NCI-H82 (cell line): ENCODE measurements around the gene DNAJB13.
A peak's percentile ranks its signal among the peaks of the same experiment; 100 is the strongest.

Source experiments
- DNase-seq: peaks from one replicate; lab custom pipeline; 2025; lab: John Stamatoyannopoulos, UW

DNAJB13 gene

DNA sequence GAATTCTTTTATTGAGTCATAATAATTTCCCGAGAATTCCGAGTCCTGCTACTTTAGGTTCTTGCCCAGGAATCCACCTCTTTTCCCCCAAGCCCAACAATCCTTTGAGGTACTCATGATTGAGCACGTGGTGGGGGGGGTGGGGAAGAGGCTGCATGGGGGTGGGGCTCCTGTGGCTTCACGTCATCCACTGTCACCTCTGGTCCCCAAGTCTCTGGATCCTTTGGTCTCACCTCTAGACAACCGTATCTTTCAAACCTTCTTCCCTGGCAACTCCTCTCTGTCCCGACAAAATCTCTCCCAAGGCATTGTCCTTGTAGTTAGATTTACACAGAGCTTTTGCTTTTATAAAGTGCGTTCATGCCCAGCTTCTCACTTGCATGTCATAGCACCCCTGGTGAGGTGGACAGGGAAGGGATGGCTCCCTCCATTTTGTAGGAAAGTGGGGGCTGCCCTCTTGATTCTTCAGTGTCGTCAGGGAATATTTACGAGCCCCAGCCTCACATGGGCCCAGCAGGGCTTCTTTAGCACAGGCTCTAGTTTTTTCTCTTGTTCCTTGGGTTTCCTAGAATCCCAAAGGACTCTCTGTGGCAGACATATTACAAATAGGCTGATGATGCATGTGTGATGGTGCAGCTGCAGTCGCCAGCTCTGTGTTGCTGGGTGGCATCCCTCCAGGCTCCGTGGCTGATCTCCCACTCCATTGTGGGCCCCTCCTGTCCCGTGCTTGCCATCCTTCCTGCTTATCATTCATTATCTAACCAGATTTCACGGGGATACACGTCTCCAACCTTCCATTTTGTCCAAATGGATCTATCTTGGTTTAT, 49.7 kb downstream of the DNAJB13 start:
- no peak for DNase-seq

DNA sequence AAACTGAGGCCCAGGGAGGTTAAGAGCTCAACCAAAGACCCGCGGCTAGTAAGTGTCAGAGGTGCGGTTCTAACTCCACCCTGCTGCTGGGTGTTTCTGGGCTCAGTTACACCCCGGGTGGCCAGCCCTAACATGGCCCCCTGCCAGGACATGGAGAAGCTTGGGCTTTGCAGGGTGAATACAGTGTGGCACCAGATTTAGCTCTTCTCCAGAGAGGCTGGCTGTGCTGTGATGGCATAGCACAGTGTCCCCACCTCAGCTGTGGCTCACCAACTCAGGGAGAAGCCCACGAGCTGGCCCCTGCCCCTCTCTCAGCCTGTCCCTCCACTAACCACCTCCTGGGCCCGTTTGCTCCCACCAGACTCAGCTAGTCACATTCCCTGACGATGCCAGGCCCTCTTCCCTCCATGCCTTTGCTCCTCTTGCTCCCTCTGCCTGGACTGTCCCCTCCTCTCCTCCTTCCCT, 51.0 kb downstream of the DNAJB13 start:
- no peak for DNase-seq

DNA sequence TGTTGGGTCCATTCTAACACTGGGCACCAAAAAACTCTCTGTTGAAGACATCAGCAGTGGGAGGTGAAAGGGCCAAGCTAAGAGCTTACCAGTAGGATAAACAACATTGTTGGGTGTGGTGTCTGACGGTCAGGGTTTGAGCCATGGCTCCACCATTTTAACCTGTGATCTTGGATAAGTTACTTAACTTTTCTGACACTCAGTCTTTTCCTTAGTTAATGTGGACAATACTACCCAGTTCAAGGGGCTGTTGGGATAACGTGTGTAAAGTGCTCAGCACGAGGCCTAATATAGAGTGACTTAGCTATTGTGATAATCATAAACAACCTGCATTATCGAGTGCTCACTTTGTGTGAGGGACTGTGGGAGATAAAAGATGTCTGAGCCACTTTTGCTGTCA, 52.0 kb downstream of the DNAJB13 start:
- no peak for DNase-seq

DNA sequence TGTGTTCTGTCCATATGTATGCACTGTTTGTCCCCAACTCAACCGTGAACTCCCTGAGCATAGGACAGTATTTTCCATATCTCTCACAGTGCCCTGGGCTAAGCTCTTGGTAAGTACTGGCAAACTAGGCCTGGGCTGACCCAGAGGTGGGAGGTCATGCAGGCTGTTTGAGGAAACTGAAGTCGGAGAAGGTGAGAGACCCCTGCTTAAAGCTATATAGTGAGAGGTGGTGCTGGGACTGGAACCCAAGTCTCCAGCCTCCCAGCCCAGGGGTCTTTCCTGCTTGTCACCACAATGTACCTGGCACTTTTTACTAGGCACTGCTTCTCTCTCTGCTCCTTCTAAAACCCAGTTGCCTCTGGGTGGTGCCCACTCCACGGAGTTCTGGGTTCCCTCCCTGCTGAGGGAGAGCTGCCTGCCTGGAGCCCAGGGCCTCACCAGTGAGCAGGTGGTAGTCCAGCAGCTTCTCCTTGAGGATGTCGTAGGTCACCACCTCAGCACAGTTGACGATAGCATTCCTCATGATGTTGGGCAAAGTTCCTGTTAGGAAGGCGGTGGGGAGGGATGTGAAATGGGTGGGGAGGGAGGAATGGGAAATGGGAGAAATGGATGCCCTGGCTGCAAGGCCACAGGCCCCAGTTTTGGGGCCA, 53.3 kb downstream of the DNAJB13 start:
- no peak for DNase-seq

DNA sequence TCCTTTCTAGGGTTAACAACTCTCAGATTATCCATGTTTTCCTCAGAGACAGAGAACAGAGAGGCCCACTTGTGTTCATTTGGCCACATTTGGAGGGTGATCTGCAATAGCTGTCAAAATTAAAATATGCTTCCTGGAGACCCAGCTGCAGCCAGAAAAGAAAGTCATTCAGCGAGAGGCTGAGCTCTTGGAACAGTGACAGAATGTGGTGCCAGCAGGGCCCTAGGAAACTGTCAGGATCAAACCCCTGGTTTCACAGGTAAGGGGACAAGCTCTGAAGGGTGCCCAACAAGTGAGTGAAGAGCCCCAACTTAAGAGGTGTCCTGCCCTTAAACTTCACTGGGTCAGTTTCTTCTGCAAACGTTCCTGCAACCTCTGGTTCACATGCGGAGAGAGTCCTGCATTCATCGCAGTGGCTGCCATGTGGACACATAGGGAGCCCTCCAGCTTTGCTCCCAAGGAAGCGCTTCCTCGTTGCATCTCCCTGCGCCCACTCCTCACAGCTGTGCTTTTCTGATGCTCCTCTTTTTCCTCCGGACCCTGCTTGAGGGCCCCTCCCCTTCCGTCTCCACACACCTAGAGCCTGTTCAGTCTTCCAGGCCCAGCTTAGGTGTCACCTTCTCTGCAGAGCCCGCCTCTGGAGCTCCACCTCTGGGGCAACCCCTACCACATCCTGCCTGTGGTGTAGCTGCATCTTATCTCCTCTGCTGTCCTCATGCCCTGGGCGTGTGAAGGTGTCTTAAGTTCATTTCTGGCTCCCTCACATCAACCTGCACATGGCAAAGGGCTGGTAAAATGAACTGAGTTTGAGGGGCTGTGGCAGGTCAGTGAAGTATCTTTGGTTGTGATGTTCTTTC, 54.2 kb downstream of the DNAJB13 start:
- no peak for DNase-seq

DNA sequence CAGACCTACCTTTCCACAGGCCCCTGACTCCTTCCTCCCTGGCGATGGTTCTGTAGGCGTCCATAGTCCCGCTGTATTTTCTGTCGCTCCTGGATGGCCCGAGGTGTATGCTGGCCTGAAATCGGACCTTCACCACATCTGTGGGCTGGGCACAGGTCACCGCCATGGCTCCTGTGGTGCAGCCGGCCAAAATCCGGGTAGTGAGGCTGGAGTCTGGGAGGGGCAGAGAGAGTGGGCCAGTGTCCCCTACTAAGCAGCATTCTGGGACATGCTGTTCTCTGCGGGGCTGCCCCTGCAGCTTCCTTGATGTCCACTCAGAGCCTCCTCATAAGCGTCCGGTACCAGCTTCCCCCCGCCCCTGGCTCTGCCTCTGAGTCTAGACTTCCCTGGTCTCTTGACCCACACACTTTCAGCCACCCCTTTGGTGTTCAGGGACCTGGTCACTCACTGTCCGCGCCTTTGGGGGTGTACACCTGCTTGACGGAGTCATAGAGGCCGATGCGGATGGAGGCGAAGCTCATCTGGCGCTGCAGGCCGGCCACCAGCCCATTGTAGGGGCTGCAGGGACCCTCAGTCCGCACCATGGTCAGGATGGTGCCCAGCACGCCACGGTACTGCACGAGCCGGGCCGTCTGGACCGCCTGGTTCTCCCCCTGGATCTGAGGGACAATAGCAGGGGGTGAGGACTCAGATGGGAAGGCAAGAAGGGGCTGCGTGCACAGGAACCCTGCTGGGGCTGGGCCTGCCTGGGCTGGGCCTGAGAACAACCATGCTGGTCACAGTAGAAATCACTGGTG, 55.1 kb downstream of the DNAJB13 start:
- DNase-seq: no peak

DNA sequence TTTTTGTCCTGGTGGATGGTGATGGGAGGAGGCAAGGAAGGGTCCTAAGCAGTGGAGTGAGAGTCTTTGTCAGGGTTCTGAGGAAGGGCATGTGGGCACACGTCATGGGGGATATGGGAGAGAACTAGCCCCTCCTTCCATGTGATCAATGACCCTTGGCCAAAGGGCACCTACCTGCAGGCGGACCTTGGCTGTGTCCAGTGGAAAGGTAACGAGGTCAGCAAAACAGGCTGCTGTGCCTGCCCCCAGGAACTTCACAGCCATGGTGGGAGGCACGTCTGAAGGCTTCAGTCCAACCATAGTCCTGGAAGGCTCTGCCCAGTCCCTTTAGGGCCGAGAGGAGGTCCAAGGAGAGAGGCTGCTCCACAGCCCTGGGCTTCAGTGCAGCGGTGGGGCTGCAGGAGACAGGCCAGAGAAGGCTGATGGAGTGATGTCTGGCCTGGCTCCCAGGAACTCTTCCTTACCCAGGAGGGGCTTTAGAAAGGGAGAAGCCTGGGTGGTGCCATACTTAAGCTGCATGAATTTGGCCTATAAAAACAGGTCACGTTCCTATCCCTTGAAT, 56.0 kb downstream of the DNAJB13 start:
- no peak for DNase-seq

DNA sequence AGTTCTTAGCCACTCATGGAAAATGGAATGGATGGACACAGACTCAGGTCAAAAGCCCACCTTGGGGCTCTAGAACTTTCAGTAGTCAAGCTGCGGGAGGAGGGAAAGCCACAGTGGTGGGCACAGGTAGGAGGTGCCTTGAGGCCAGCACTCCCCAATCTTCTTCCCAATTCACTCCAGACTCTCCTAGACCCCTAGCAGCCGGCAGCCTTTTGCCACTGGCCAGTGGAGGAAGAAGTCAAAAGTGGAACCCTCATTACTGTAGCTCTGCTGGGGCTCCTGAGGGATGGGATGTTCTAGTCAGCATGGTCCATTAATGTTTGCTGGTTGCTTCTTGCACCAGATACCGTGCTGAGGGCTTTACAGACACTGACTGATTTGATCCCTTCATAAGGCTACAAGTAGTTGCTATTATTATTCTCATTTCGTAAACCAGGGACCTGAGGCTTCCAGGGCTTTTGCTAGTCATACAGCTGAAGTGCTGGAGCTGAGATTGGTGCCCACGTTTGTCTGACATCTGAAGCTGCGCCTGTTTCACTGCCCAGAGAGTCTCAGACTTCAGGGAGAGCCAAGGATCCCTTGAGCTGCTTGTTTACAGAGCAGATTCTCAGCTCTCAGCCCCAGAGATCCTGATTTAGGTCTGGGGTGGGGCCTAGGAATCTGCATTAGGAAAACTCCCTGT, 57.0 kb downstream of the DNAJB13 start:
- DNase-seq: no peak

DNA sequence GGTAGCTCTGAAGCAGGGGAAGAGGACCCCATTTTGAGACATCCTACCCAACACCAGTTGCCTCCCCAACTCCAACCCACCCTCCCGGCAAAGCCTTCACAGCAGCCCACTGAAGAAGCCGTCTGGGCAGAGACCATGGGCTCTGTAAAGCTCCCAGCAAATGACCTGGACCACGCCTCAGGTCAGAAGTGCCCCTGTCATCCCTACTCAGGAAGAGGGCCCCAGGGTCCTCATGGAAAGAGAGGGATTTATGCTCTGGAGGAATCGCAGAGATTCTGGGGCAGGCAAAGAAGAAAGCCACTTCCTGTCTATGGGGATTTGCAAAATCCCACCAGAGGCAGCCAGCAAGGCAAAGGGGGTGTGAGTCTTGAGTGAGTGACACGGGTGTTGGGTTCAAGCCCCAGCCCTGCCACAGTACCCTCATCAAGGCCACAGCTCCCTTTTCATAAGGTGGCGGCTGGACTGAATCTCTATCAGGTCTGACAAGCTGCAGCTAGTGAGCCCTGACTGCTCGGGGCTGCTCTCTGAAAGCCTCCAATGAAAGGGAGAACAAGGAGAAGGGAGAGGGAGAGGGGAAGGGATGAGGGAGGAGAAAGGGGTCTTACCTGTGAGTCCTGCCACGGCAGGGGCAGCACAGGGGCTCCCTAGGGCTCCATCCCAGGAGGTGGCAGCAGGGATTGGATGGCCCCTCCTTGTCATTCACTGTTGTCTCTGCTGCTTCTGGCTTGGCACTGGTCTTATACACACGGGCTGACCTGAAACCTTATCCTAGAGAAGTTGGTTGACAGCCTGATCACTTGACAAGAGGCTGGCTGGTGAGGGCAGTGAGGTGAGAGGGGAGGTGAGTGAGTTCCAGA, 57.8 kb downstream of the DNAJB13 start, which contains the start of gene UCP3:
Gene UCP3, minus strand, starts transcription at position 713 of the 857 bp plus-strand sequence. CDS start 2,043 bp downstream, outside the sequence.
- DNase-seq: no peak

DNA sequence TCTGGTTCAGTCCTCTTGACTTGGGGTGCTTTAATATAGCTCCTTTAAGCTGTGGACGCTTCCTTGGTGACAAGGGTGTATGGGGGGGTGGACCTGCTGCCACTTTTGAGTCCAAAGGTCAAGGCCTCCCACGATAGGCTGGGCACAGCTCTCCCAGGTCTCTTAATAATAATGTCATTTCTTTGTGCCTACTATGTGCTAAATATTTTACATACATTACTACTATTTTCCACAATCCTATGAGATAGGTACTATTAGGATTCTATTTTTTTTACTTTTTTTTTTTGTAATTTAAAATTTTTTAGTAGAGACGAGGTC, 58.4 kb downstream of the DNAJB13 start:
- DNase-seq: no peak

DNA sequence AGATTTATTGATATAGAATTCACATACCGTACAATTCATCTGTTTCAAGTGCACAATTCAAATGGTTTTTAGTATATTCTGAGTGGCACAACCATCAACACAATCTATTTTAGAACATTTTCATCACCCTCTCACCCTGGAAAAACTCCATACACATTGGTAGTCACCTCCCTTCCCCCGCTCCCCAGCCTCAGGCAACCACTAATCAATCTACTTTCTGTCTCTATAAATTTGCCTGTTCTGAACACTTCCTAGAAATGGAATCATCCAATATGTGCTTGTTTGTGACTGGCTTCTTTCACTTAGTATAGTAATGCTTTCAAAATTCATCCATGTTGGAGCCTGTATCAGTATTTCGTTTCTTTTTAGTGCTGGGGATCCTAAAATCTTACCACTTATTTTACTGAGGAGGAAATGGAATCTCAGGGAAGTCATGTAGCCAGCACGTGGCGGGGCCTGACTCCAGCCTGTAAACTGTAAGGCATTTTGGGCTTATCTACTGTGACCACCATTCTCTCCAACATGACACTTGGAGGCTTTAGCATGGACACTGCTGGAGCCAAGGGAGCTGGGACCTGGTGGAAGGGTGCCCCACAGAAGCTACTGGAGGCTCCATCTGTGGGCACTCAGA, 59.0 kb downstream of the DNAJB13 start:
- DNase-seq: no peak

DNA sequence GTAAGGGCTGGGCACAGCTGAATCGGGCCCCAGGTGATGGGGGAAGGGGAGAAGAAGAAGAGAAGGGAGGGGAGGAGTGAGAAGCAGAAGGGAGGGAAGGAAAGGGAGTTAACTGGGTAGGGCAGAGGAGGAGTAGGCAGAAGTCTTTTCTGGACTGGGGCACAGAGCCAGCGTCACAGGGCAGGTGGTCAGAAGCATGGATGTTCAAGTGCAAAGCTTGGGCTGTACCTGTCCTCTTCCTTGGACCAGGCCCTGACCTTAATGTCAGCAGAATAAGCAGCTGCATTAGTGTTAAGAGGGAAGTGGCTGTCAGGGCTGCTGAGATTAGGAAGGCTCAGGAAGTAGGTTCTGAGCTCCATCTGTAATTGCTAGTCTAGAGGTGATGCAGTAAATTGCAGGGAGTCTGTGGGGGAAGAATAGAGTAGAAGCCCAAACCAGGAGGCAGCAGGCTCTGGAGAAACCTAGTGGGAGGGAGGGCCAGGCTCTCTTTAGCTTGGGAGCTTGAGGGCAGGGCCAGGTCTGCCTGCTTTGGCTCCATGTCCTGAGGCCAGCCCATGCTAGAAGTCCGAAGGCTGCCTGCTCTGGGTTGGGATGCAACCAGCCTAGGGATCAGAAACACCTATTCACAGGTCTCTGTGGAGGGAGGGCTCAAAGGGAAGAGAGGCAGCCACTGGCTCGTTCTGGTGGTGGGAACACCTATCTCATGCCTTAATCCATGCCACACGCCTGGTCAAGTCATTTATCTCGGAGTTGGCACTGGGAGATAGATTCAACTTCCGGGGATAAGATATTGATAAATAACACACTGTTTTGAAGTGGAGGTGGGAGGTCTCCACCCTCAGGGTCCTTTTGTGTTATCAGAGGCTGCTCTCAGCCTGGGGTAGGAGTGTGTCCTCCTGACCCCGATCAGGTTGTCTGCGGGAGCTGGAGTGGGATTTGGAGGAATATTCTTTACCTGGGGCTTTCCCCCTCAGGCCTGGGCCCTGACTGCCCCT, 59.8 kb downstream of the DNAJB13 start:
- DNase-seq: peak; percentile 61

DNA sequence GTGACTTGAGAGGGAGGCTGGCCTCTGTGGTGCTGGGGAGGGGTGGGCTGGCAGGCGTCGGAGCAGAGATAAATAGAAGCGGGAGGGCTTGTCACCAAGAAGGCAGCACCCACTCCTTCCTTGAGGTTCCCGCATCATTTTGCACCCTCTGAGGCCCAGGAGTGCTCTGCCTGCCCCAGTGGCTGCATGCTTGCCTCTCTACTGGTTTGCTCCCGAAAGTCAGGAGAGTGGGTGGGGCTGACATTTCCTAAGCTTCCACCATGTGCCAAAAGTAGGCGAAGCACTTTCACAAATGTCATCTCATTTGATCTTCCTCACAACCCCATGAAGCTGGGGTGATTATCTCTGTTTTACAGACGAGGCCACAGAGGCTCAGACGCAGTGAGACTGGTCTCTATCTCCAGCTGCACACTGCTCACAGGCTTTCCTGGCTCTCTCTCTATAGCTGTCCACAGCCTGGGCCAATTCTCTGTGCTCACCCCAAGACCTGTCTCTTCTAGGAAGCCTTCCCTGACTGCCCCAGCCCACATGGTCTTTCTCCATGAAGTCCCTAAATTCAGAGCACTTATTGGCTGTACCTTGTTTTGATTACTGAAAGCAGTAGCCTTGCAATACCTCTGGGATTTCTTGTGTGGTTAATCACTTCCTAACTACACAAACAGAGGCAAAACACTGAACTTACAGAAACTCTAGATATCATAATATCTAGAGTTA, 60.7 kb downstream of the DNAJB13 start:
- DNase-seq: no peak

DNA sequence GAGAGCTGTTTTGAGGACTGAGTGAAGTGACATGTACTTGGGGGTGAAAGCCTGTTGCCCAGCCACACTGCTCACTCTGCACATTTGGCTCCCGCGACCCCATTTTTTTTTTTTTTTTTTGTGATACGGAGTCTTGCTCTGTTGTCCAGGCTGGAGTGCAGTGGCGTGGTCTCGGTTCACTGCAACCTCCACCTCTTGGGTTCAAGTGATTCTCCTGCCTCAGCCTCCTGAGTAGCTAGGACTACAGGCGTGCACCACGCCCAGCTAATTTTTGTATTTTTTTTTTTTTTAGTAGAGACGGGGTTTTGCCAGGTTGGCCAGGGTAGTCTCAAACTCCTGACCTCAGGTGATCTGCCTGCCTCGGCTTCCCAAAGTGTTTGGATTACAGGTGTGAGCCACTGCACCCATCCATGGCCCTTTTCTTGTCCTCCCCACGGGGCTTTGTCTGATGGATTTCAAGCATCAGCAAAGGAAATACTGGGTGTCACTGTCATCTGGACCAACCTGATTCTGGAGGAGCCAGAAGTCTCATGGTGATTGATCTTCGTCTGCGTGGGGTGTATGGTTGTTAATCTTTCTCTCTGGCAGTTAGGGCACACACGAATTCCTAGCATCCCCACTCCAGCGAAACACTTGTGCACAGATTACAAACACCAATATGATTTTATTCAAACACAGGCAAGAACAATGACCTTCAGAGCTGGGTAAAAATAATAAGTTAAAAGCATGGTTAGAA, 61.4 kb downstream of the DNAJB13 start:
- DNase-seq: no peak

DNA sequence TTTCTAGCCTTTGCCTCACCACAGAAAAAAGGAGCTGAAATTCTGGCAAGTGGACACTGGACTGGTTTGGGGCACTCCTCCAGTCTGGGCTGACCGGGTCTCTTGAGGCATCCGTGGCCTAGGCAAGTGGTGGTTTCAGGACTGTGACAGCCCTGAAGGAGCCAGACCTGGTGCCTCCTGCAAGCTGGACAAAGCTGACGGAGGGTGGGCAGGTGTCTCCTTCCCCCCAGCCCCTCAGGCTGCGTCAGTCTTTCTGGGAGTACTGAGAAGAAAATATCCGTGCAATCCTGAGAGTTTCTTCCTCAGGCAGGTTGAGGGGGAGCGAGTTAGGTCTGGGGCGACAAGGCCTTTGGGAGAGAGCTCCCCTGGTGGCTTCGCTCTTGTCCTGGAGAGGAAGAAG, 62.3 kb downstream of the DNAJB13 start:
- no peak for DNase-seq

DNA sequence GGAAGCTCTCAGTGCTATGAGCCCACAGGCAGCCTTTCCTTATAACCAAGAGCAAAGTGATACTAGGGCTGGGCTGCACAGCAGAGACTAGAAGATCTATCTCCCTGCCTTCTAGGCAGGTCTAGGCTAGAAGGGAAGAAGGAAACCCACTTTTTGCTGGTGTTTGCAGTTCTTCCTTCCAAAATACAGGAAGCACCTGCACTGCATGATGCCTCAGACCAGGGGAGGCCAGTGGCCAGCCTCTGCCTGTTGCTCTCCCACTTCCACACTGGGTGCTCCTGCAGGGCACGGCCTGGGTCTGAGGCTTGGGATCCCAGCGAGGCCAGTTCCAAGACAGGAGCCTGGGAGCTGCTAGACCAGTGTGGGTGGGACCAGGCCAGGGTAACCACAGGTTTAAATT, 64.1 kb downstream of the DNAJB13 start:
- no peak for DNase-seq
